Activated CD4-positive, alpha-beta T cell treated with anti-CD3 and anti-CD28 coated beads, Interleukin-2, Interleukin-6, amounts not matched to agents 100 ng/mL and 50 ng/mL, durations not matched to agents 16 hours and 8 hours (primary cell): Measurements from ENCODE around the gene AP1G2.

ENCODE experiments used
- DNase-seq: peaks from one replicate; pipeline ENCODE4 v3.0.0-alpha.2; 2020

Gene AP1G2

GRCh38 chr14:23570806-23571483 lies 3.4 kb upstream of the AP1G2 start:
- no peak for DNase-seq

DNA sequence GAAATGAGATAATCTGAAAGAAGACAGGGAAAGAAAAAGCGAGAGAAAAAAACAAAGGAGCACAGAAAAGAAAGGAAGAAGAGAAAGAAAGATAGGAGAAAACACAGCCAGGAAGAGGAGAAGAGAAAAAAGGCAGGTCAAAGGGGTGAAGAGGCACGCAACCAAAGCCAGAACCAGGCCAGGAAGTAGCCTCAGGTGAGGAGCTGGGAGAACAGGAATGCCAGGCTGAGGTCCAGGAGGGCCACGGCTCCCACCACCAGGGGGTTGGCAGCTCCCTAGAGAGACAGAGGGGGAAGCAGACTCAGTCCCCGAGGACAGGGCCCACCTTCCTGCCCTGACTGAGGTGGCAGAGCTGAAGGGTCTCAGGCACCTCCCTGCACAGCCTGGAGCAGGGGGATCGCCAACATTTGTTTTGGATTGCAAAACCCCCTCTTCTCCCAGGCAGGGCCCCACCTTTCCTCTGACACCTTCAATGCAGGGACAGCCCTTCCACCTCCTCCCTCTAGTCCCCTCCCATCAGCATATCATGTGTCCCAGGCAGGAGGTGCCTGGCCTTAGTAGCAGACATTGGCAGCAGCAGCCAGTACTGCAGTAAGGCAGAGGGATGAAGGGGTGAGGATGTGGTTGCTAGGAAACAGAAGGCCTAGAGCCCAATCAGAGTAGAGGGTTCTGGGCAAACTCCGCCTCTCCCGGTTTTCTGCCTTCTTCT lies 2.0 kb upstream of the AP1G2 start:
- DNase-seq: no peak

- peak; percentile 25 for DNase-seq
Measured at GRCh38 chr14:23568600-23569331, 1.2 kb upstream of the AP1G2 start.

DNA sequence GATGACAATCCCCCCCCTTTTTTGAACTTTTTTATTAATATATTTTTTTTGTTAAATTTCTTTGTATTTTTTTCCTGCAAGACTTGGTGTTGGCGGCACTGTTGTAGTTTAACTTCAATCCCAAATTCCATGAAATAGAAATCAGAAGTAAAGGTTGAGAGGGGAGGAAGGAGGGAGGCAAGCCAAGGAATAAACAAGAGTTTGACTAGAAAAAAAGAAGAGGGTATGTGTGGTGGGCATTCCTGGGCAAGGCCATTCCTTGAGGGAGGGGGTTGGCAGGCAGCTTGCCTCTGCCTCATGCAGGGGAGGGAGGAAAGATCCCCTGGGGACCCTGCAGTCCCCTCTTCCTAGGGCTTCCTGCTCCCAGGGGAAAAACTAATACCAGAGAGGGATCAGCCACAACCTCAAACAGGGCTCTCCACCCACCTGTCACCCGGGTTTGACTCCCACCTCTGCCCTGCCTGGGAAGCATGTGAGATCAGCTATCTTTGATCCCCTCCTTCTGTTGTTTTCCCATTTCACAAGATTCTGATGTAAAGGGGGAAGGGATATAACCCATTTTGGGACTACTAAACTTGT lies 519 bp upstream of the AP1G2 start:
- DNase-seq: no peak

DNA sequence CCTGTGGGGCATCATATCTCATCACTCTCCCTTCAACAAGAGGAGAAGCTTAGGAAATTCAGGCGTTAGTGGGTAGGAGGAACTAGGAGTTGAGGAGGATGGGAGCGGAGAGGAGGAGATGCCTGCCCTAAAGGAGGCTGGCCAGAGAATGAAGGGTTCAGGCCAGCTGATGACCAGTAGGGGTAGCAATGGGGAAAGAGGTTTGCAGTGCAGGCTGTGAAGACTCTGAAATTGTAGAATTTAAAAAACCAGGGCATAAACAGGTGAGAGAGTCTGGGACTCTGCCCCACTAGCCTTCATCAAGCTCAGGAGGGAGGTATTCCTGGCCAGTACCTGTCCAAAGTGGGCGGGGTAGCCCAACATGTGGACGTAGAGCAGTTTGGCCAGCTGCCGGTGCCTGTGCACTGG lies 809 bp downstream of the AP1G2 start:
- DNase-seq: no peak

- DNase-seq: no peak
Measured at GRCh38 chr14:23566112-23566777, 1.3 kb downstream of the AP1G2 start.

- no peak for DNase-seq
Measured at GRCh38 chr14:23565626-23566025, 2.0 kb downstream of the AP1G2 start.

- DNase-seq: no peak
Measured at GRCh38 chr14:23564876-23565275, 2.7 kb downstream of the AP1G2 start.

GRCh38 chr14:23564181-23564812 lies 3.3 kb downstream of the AP1G2 start:
- no peak for DNase-seq

GRCh38 chr14:23563473-23564180 lies 4.0 kb downstream of the AP1G2 start:
- DNase-seq: no peak

GRCh38 chr14:23562822-23563472 lies 4.6 kb downstream of the AP1G2 start:
- peak; percentile 63 for DNase-seq

GRCh38 chr14:23561873-23562821 lies 5.4 kb downstream of the AP1G2 start:
- no peak for DNase-seq

GRCh38 chr14:23561259-23561658 lies 6.3 kb downstream of the AP1G2 start:
- no peak for DNase-seq

GRCh38 chr14:23559926-23560520 lies 7.6 kb downstream of the AP1G2 start:
- DNase-seq: no peak

GRCh38 chr14:23559010-23559925 lies 8.3 kb downstream of the AP1G2 start:
- peak; percentile 73 for DNase-seq

- no peak for DNase-seq
Measured at GRCh38 chr14:23558346-23559009, 9.1 kb downstream of the AP1G2 start.

DNA sequence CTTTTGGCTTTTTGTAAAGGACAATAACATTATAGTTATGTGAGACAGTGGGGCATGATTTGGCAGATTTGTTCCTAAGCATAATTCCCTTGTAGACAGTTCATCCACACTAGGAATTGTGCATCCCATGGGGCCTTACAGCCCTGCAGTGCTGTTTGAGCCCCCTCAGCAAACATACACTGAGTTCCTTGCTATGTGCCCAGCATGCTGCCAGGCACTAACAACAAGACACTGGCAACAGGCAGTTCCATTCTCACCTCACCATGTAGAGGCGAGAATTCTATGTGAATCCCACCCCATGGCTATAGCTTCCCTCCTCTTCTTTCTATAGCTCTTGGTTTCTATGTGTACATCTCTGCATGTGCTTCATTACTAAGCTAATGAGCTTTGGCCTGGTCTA lies 9.6 kb downstream of the AP1G2 start:
- no peak for DNase-seq

- DNase-seq: no peak
Measured at GRCh38 chr14:23557521-23557920, 10.1 kb downstream of the AP1G2 start.
